HepG2 (cell line): Measurements from ENCODE around the gene MAFF. TPM values are rescaled to one million over a fixed set of nuclear protein-coding genes. Genes with fewer than 3 reads are reported as not detected.

Source experiments
- ATAC-seq: fragments of 200-7000 bp; cut with Tn5 transposase; 3 replicates; pipeline ENCODE4 v1.9.1; 2020; ENCODE audit warnings: mild to moderate bottlenecking, moderate library complexity
- BruUV-seq: library from RNA; stranded (reverse); fragments of 400-500 nt; replicated peaks from 2 replicates; lab custom pipeline; 2021; lab: Mats Ljungman, UMichigan
- CTCF ChIA-PET: fragments of 300-600 bp; formaldehyde crosslinking; extraction: SDS; loops from one replicate; lab custom pipeline; 2021; ENCODE audit warnings: low total read pairs, inconsistent platforms, low intra/inter-chr PET ratio; lab: Yijun Ruan, JAX
- POLR2A ChIA-PET: fragments of 350-600 bp; sonication (Branson Sonifier 250); formaldehyde crosslinking; loops from one replicate; lab custom pipeline; 2020; ENCODE audit warnings: antibody characterized with exemption, inconsistent platforms; lab: Yijun Ruan, JAX
- DNase-seq: peaks from one replicate; pipeline ENCODE4 v3.0.0-alpha.2; 2015; ENCODE audit warnings: low spot score
- FAIRE-seq: peaks from 3 replicates; lab custom pipeline; 2011; peaks lifted over from hg19 to GRCh38; lab: Jason Lieb, UNC
- H2AFZ ChIP-seq: one replicate; pipeline ENCODE4 v1.6.1; 2011; ENCODE audit warnings: low read length, inconsistent platforms
- H3K27ac ChIP-seq: fragments of 300-600 bp; 3 replicates; pipeline ENCODE4 v1.8.0; 2011; ENCODE audit warnings: mixed run types, mild to moderate bottlenecking, mixed read lengths, low read length, inconsistent platforms; ENCODE audit not compliant: insufficient read depth; ENCODE audit errors: extremely low read length
- H3K27me3 ChIP-seq, 2 experiments: fragments of 200-600 bp in 1 of 2; 2 replicates in 1 of 2; 3 replicates in 1 of 2; pipeline versions ENCODE4 v1.6.0 to v1.8.0; 2011; ENCODE audit warnings: low read length in 2 of 2, mild to moderate bottlenecking in 2 of 2, moderate library complexity in 2 of 2, inconsistent platforms in 1 of 2; ENCODE audit not compliant: insufficient read depth in 2 of 2, control insufficient read depth in 1 of 2
- H3K36me3 ChIP-seq, 2 experiments: fragments of 200-600 bp in 1 of 2; replicated peaks in 1 of 2; 2 replicates in 1 of 2; 3 replicates in 1 of 2; pipeline versions ENCODE4 v1.5.1 to v1.8.0; 2011; ENCODE audit warnings: low read length in 2 of 2, inconsistent platforms in 1 of 2; ENCODE audit not compliant: insufficient read depth in 2 of 2, control insufficient read depth in 1 of 2
- H3K4me1 ChIP-seq: 2 replicates; pipeline ENCODE4 v1.5.1; 2012; ENCODE audit warnings: low read length, inconsistent platforms; ENCODE audit not compliant: insufficient read depth
- H3K4me2 ChIP-seq: 2 replicates; pipeline ENCODE4 v1.6.0; 2011; ENCODE audit warnings: low read depth, low read length, inconsistent platforms
- H3K4me3 ChIP-seq, 3 experiments: fragments of 200-600 bp in 1 of 3; sonication (generic), shearing (Covaris generic) in 1 of 3; replicated peaks in 1 of 3; 2 replicates each; pipeline ENCODE4 v1.5.1; 2011 to 2016; ENCODE audit warnings: low read length in 3 of 3, inconsistent platforms in 2 of 3, low read depth in 2 of 3, mild to moderate bottlenecking in 2 of 3, control low read depth in 1 of 3, mixed read lengths in 1 of 3; ENCODE audit not compliant: insufficient read depth in 1 of 3
- H3K79me2 ChIP-seq: one replicate; pipeline ENCODE4 v1.6.1; 2011; ENCODE audit warnings: low read length, inconsistent platforms; ENCODE audit not compliant: insufficient read depth
- H3K9ac ChIP-seq: 2 replicates; pipeline ENCODE4 v1.6.0; 2011; ENCODE audit warnings: mild to moderate bottlenecking, low read depth, low read length, inconsistent platforms; ENCODE audit not compliant: insufficient read depth
- H3K9me3 ChIP-seq: 2 replicates; pipeline ENCODE4 v1.5.1; 2012; ENCODE audit warnings: mild to moderate bottlenecking, low read length
- H4K20me1 ChIP-seq: 2 replicates; pipeline ENCODE4 v1.6.0; 2011; ENCODE audit warnings: inconsistent platforms, mild to moderate bottlenecking, low read length, moderate library complexity; ENCODE audit not compliant: insufficient read depth
- AGO1 ChIP-seq: fragments of 200-400 bp; formaldehyde crosslinking; IDR thresholded peaks from 2 replicates; pipeline ENCODE4 v1.6.1; 2017; ENCODE audit warnings: mild to moderate bottlenecking, low read depth, low read length, moderate library complexity; ENCODE audit not compliant: poor library complexity, severe bottlenecking
- ATF2 ChIP-seq: sonication (generic); formaldehyde crosslinking; IDR thresholded peaks from 2 replicates; pipeline ENCODE4 v1.4.0; 2020; ENCODE audit warnings: missing genetic modification reagents
- BCL6 ChIP-seq: IDR thresholded peaks from 2 replicates; pipeline ENCODE4 v1.6.1; 2016; ENCODE audit warnings: missing genetic modification reagents, missing compliant biosample characterization
- EEA1 ChIP-seq: sonication (generic); formaldehyde crosslinking; IDR thresholded peaks from 2 replicates; pipeline ENCODE4 v1.5.1; 2020; ENCODE audit warnings: mild to moderate bottlenecking, missing genetic modification reagents, borderline replicate concordance
- FOXJ3 ChIP-seq: sonication (generic); formaldehyde crosslinking; IDR thresholded peaks from 2 replicates; pipeline ENCODE4 v1.4.0; 2020; ENCODE audit warnings: missing genetic modification reagents, mild to moderate bottlenecking, borderline replicate concordance
- ISL2 ChIP-seq: sonication (generic); formaldehyde crosslinking; IDR thresholded peaks from 2 replicates; pipeline ENCODE4 v1.5.0; 2020; ENCODE audit warnings: missing genetic modification reagents
- PHB2 ChIP-seq: fragments of 450-650 bp; IDR thresholded peaks from 2 replicates; pipeline ENCODE4 v1.6.1; 2018; ENCODE audit not compliant: partially characterized antibody
- PHF20 ChIP-seq: sonication (generic); formaldehyde crosslinking; IDR thresholded peaks from 2 replicates; pipeline ENCODE4 v1.5.0; 2020; ENCODE audit warnings: mild to moderate bottlenecking, missing genetic modification reagents
- REPIN1 ChIP-seq: sonication (generic); formaldehyde crosslinking; IDR thresholded peaks from 2 replicates; pipeline ENCODE4 v1.8.0; 2022; ENCODE audit warnings: missing genetic modification reagents, low read depth, mild to moderate bottlenecking, borderline replicate concordance
- ZMYM2 ChIP-seq: sonication (generic); formaldehyde crosslinking; IDR thresholded peaks from 2 replicates; pipeline ENCODE4 v1.8.0; 2022; ENCODE audit warnings: mild to moderate bottlenecking, missing genetic modification reagents
- ZNF234 ChIP-seq: sonication (generic); formaldehyde crosslinking; conservative IDR thresholded peaks from 2 replicates; pipeline ENCODE4 v1.5.1; 2020; ENCODE audit warnings: mild to moderate bottlenecking, missing genetic modification reagents
- ZNF354B ChIP-seq: sonication (generic); formaldehyde crosslinking; IDR thresholded peaks from 2 replicates; pipeline ENCODE4 v1.8.0; 2022; ENCODE audit warnings: mild to moderate bottlenecking, missing genetic modification reagents
- WGBS: methylation state at CpG from one replicate; pipeline ENCODE4 v1.1.6; 2017; ENCODE audit warnings: low lambda C conversion rate; 5-methylcytosine and 5-hydroxymethylcytosine counted together
- in situ Hi-C: cut with HindIII; loops from 2 replicates; pipeline ENCODE4 v1.10.0; 2017; ENCODE audit warnings: low pct_unique_long_range_greater_than_20kb; ENCODE audit not compliant: extremely low pct_ligation_motif_present
- intact Hi-C: fragments of 100-400 bp; cut with micrococcal nuclease; formaldehyde crosslinking; loops from one replicate; pipeline ENCODE4 v1.10.0; 2022; ENCODE audit not compliant: unreplicated experiment
- polyA plus RNA-seq, 8 experiments: library from polyadenylated mRNA; depleted of rRNA in 3 of 8; stranded (reverse) in 7 of 8; unstranded in 1 of 8; fragments of >200 nt; fragmentation: Illumina TruSeq in 4 of 8; extraction: Trizol in 4 of 8; gene quantifications; 2 replicates each; pipeline versions ENCODE4 v1.2.1 to v1.2.3, GENCODE V29; 2011 to 2016; ENCODE audit warnings: low read depth in 4 of 8, missing spikeins in 1 of 8, mixed read lengths in 1 of 8; ENCODE audit not compliant: insufficient read depth in 1 of 8
- total RNA-seq, 5 experiments: library from RNA; depleted of rRNA; stranded (reverse); fragments of >200 nt; fragmentation: Illumina TruSeq; extraction: Trizol; gene quantifications; 2 replicates each; pipeline ENCODE4 v1.2.3, GENCODE V29; 2016; ENCODE audit warnings: low read depth in 1 of 5
- TF ChIP-seq, protein P1 (sequence below): sonication (generic); formaldehyde crosslinking; IDR thresholded peaks from 2 replicates; pipeline ENCODE4 v1.8.0; 2022; ENCODE audit warnings: mild to moderate bottlenecking, missing genetic modification reagents
- TF ChIP-seq, protein P2 (sequence below): sonication (generic); formaldehyde crosslinking; IDR thresholded peaks from 2 replicates; pipeline ENCODE4 v1.4.0; 2020; ENCODE audit warnings: missing genetic modification reagents
- TF ChIP-seq, protein P3 (sequence below): sonication (generic); formaldehyde crosslinking; IDR thresholded peaks from 2 replicates; pipeline ENCODE4 v1.8.1; 2023; ENCODE audit warnings: missing genetic modification reagents, inconsistent platforms, borderline replicate concordance

The MAFF gene
- total and polyA plus RNA-seq, 2 of the 13 experiments (the other 11 are each of a cell fraction or from before 2014, with no cell fraction given) = 5.4 to 14.3 TPM

DNA sequence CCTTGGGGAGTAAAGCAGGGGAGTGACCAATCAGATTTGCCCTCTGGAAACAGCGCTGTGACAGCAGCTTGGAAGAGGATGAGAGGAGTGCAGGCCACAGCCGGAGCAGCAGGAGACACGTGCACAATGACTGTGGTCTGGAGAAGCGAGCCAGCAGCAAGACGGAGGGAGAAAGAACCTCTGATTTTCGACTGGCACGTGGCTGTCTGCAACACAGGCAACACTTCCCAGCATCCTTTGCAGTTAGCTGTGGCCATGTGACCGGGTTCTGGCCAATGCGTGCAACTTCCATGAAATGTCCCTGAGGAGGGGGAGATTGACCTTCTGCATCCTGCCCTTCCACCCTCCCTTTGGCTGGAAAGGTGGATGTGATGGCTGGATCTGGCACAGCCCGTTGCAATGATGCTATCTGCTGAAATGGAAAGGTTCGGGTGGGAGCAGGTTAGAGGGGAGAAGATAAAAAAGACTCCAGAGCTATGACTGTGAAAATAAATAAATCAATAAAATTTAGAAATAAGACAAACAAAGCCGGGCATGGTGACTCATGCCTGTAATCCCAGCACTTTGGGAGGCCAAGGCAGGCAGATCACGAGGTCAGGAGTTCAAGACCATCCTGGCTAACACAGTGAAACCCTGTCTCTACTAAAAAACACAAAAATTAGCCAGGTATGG, 35.7 kb upstream of the MAFF start (continued):
- TF ChIP-seq, protein P1, sequence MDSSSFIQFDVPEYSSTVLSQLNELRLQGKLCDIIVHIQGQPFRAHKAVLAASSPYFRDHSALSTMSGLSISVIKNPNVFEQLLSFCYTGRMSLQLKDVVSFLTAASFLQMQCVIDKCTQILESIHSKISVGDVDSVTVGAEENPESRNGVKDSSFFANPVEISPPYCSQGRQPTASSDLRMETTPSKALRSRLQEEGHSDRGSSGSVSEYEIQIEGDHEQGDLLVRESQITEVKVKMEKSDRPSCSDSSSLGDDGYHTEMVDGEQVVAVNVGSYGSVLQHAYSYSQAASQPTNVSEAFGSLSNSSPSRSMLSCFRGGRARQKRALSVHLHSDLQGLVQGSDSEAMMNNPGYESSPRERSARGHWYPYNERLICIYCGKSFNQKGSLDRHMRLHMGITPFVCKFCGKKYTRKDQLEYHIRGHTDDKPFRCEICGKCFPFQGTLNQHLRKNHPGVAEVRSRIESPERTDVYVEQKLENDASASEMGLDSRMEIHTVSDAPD = 0 out of 2 replicates have a peak, but pooled peaks have one; percentile 49
- TF ChIP-seq ATF2 (CRISPR knock-in tag) = no peak

DNA sequence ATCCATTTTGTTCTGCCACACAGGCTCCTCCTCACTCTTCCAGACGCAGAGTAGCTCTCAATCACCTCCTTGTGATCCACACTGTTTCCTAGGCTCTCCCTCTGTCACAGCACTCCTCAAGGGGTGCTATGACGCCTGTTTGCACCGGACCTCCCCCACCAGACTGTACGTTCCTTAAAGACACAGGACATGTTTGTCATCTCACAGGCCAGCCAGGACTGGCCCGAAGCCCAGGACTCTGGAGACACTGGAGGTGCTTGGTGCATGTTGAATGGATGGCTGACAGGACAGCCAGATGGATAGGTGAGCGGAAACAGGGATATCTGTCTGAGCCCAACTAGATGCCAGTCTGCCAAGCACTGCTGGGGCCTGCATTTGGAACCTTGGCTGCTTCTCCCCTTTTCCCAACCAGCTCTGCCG, 33.8 kb upstream of the MAFF start:
- Histone ChIP-seq H3K9ac (no peak overlapping the region), H3K27me3 (no peaks in the 10 kb centered on the region), H3K79me2 (peaks cover 2% of the 10 kb centered on the region), H3K4me1 (peaks cover 50% of the 10 kb centered on the region), H4K20me1 (no peaks in the 10 kb centered on the region), H3K9me3 (no peaks in the 10 kb centered on the region), H3K4me3 (no peak overlapping the region), H3K27ac (no peak overlapping the region), H3K4me2 (no peak overlapping the region), H3K36me3 (no peaks in the 10 kb centered on the region; a peak in 1 of 5 replicates), H2AFZ (no peak overlapping the region)
- no peak for ATAC-seq
- no peak for FAIRE-seq
- ChIA-PET POLR2A (no interaction called here), CTCF (no interaction called here)
- in situ Hi-C loops = no loop called here
- no peak for DNase-seq
- intact Hi-C loops = no loop called here
- no TSS peak for BruUV-seq
- 84% methylated on average over 7 of the region's 7 CpGs for WGBS
- TF ChIP-seq ISL2 (CRISPR knock-in tag) (no peak), BCL6 (no peak), AGO1 (no peak), PHF20 (CRISPR knock-in tag) (no peak), EEA1 (no peak), ZNF354B (no peak), PHB2 (no peak), REPIN1 (CRISPR knock-in tag) (no peak), ZMYM2 (no peak), FOXJ3 (CRISPR knock-in tag) (no peak), ZNF234 (CRISPR knock-in tag) (no peak)
- TF ChIP-seq, protein P2, sequence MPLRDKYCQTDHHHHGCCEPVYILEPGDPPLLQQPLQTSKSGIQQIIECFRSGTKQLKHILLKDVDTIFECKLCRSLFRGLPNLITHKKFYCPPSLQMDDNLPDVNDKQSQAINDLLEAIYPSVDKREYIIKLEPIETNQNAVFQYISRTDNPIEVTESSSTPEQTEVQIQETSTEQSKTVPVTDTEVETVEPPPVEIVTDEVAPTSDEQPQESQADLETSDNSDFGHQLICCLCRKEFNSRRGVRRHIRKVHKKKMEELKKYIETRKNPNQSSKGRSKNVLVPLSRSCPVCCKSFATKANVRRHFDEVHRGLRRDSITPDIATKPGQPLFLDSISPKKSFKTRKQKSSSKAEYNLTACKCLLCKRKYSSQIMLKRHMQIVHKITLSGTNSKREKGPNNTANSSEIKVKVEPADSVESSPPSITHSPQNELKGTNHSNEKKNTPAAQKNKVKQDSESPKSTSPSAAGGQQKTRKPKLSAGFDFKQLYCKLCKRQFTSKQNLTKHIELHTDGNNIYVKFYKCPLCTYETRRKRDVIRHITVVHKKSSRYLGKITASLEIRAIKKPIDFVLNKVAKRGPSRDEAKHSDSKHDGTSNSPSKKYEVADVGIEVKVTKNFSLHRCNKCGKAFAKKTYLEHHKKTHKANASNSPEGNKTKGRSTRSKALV = no peak
- TF ChIP-seq, protein P3, sequence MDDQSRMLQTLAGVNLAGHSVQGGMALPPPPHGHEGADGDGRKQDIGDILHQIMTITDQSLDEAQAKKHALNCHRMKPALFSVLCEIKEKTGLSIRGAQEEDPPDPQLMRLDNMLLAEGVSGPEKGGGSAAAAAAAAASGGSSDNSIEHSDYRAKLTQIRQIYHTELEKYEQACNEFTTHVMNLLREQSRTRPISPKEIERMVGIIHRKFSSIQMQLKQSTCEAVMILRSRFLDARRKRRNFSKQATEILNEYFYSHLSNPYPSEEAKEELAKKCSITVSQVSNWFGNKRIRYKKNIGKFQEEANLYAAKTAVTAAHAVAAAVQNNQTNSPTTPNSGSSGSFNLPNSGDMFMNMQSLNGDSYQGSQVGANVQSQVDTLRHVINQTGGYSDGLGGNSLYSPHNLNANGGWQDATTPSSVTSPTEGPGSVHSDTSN = no peak
